Measurements from ENCODE around the gene KRT36. TPM values are rescaled to one million over a fixed set of nuclear protein-coding genes. Genes with fewer than 3 reads are reported as not detected.

KRT36 gene
- total and polyA plus RNA-seq, 10 donors = 0.20 to 2.7 (median 0.36) TPM; not detected in 1

DNA sequence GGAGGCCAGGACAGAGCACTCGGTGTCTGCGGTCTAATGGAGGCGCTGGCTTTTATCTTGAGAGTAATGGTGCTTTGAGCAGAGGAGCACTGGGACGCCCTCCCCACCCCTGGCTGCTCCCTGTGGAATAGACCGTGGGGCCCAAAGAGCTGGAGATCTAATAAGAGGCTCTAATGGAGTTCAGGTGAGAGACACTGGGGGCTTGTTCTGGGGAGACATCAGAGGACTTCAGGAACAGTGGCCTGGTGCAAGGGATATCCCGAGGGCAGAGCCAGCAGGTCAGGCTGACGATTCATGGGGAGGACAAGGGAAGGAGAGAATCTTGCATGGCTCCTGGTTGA is 47.9 kb upstream of the KRT36 start:
- Histone ChIP-seq H3K27ac (no peak overlapping the region), H3K4me1 (no peaks in the 10 kb centered on the region)

GRCh38 chr17:41536741-41537613 is 47.3 kb upstream of the KRT36 start:
- Histone ChIP-seq H3K27me3 (replicated peaks in 1 of 7) (peaks cover 0 to 46% (median 0%) of the 10 kb centered on the region in 7 donors), H3K27ac (no peak overlapping the region), H3K4me1 (no peaks in the 10 kb centered on the region), H3K4me3 (no peak overlapping the region), H3K9me3 (no peaks in the 10 kb centered on the region), H3K36me3 (no peaks in the 10 kb centered on the region)
- TF ChIP-seq POLR2AphosphoS5 (IDR thresholded peaks at IDR 0.05) (no peak), POLR2A (IDR thresholded peaks at IDR 0.05) (no peak)
- TF ChIP-seq, protein P1, sequence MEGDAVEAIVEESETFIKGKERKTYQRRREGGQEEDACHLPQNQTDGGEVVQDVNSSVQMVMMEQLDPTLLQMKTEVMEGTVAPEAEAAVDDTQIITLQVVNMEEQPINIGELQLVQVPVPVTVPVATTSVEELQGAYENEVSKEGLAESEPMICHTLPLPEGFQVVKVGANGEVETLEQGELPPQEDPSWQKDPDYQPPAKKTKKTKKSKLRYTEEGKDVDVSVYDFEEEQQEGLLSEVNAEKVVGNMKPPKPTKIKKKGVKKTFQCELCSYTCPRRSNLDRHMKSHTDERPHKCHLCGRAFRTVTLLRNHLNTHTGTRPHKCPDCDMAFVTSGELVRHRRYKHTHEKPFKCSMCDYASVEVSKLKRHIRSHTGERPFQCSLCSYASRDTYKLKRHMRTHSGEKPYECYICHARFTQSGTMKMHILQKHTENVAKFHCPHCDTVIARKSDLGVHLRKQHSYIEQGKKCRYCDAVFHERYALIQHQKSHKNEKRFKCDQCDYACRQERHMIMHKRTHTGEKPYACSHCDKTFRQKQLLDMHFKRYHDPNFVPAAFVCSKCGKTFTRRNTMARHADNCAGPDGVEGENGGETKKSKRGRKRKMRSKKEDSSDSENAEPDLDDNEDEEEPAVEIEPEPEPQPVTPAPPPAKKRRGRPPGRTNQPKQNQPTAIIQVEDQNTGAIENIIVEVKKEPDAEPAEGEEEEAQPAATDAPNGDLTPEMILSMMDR (IDR thresholded peaks at IDR 0.05 in 8 of 11, conservative IDR thresholded peaks at IDR 0.05 in 3 of 11) = no peak
- peak; percentile 41 for DNase-seq
- WGBS, 5 donors = 82 to 85% (median 84%) methylated on average over 7 of the region's 7 CpGs
- intact Hi-C loops (cut with DNase I; ENCODE audit: low total_unique reads) = no loop called here

More for the DNA sequence above, 47.9 kb upstream of the KRT36 start:
- intact Hi-C loops (cut with DNase I; ENCODE audit: low total_unique reads) = no loop called here
- WGBS, 5 donors = 82 to 88% (median 84%) methylated on average over 7 of the region's 7 CpGs
- TF ChIP-seq, protein P1 (IDR thresholded peaks at IDR 0.05 in 8 of 11, conservative IDR thresholded peaks at IDR 0.05 in 3 of 11) = no peak
- TF ChIP-seq POLR2AphosphoS5 (IDR thresholded peaks at IDR 0.05) (no peak), POLR2A (IDR thresholded peaks at IDR 0.05) (no peak)
- H3K27me3 ChIP-seq (replicated peaks in 1 of 7) = peaks cover 0 to 40% (median 0%) of the 10 kb centered on the region in 7 donors
- H3K4me3 ChIP-seq = no peak overlapping the region
- DNase-seq = peak; percentile 41
- H3K9me3 ChIP-seq = no peaks in the 10 kb centered on the region
- H3K36me3 ChIP-seq = no peaks in the 10 kb centered on the region

DNA sequence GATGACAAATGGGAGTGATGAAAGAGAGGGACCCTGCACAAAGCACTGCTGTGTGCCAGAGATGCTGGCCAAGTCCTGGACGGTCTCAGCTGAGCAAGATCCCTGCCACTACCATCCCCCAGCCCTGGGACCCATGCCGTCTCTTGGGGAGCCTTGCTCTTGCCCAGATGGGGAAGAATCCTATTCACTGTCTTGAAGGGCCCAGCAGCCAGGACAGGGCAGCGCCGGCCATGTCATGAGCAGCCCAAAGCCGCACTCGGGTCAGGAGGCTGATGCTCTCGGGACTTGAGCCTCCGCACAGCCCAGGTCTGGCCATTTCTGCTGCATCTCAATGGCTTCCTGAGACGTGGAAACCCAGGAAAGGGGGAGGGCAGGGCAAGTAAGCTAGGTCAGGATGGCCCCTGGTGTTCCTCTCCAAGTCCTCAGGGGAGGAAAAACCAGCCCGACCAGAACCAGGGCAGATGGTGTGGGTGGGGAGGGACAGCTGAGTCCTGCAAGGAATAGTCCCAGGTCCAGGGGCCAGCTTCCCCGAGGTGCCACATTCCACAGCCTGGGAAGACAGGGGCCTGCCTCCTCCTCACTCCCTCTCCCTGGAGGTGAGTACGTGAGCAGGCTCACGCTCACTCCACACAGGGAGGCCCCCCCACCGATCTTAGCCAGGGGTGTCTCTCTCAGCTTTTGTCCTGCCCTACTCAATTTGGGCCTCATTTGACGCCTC is 46.2 kb upstream of the KRT36 start:
- H3K36me3 ChIP-seq = no peaks in the 10 kb centered on the region
- peaks cover 0 to 56% (median 2%) of the 10 kb centered on the region in 7 donors for H3K27me3 ChIP-seq (replicated peaks in 1 of 7)
- TF ChIP-seq POLR2A (IDR thresholded peaks at IDR 0.05) (no peak), POLR2AphosphoS5 (IDR thresholded peaks at IDR 0.05) (no peak)
- TF ChIP-seq, protein P1 (IDR thresholded peaks at IDR 0.05 in 8 of 11, conservative IDR thresholded peaks at IDR 0.05 in 3 of 11) = no peak
- peak; percentile 61 for DNase-seq
- H3K4me3 ChIP-seq = no peak overlapping the region
- H3K4me1 ChIP-seq = no peaks in the 10 kb centered on the region
- H3K27ac ChIP-seq = no peak overlapping the region
- intact Hi-C loops (cut with DNase I; ENCODE audit: low total_unique reads) = no loop called here
- no peaks in the 10 kb centered on the region for H3K9me3 ChIP-seq
- 59 to 70% (median 66%) methylated on average over 13 to 15 of the region's 15 CpGs for WGBS, 5 donors

Measured in spleen (tissue), 11 donors.